Ishikawa (cell line): ENCODE measurements around the gene SEC14L2.

Experiments used
- EGR1 ChIP-seq: IDR thresholded peaks from 2 replicates; pipeline ENCODE4 v1.6.1; 2012
- TAF1 ChIP-seq: IDR thresholded peaks from 2 replicates; pipeline ENCODE4 v1.6.1; 2012; ENCODE audit warnings: low read depth, mild to moderate bottlenecking
- YY1 ChIP-seq: IDR thresholded peaks from 2 replicates; pipeline ENCODE4 v1.6.1; 2012; ENCODE audit warnings: low read depth
- TF ChIP-seq, protein P1 (sequence below): IDR thresholded peaks from 2 replicates; pipeline ENCODE4 v1.6.1; 2012
- TF ChIP-seq, protein P2 (sequence below): IDR thresholded peaks from 2 replicates; pipeline ENCODE4 v1.6.1; 2012; ENCODE audit warnings: low read depth, mild to moderate bottlenecking

DNA sequence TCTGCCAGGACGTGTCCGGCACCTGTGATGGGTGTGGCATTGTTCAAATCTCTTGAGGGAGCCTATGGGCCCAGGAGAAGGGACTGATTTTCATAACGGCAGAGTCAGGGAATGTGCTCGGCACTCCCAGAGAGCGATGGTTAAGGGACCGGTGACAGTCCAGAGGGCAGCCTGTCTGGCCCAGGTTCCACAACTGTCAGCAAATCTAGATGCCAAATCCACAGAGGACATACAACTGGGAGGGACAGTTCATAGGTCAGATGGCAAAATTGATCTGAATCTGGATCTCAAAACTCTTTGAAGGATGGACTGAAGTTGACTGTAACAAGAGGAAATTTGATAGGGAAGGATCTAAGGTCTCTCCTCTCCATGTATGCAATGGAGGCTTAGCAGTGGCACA is 7.5 kb downstream of the SEC14L2 start:
- TF ChIP-seq, protein P1, sequence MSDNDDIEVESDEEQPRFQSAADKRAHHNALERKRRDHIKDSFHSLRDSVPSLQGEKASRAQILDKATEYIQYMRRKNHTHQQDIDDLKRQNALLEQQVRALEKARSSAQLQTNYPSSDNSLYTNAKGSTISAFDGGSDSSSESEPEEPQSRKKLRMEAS, result no peak
- TF ChIP-seq EGR1 (no peak), TAF1 (no peak), YY1 (no peak)
- TF ChIP-seq, protein P2, sequence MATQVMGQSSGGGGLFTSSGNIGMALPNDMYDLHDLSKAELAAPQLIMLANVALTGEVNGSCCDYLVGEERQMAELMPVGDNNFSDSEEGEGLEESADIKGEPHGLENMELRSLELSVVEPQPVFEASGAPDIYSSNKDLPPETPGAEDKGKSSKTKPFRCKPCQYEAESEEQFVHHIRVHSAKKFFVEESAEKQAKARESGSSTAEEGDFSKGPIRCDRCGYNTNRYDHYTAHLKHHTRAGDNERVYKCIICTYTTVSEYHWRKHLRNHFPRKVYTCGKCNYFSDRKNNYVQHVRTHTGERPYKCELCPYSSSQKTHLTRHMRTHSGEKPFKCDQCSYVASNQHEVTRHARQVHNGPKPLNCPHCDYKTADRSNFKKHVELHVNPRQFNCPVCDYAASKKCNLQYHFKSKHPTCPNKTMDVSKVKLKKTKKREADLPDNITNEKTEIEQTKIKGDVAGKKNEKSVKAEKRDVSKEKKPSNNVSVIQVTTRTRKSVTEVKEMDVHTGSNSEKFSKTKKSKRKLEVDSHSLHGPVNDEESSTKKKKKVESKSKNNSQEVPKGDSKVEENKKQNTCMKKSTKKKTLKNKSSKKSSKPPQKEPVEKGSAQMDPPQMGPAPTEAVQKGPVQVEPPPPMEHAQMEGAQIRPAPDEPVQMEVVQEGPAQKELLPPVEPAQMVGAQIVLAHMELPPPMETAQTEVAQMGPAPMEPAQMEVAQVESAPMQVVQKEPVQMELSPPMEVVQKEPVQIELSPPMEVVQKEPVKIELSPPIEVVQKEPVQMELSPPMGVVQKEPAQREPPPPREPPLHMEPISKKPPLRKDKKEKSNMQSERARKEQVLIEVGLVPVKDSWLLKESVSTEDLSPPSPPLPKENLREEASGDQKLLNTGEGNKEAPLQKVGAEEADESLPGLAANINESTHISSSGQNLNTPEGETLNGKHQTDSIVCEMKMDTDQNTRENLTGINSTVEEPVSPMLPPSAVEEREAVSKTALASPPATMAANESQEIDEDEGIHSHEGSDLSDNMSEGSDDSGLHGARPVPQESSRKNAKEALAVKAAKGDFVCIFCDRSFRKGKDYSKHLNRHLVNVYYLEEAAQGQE, result no peak
